T-helper 22 cell (primary cell): ENCODE data around the gene TBL2.
A peak's percentile ranks its signal among the peaks of the same experiment; 100 is the strongest.
"Not testable (repeated sequence)": the region's sequence is repeated elsewhere in the genome, so short reads cannot be mapped to it uniquely, and the experiment has no call there.

Experiments
- DNase-seq: peaks from one replicate; pipeline ENCODE4 v3.0.0-alpha.2; 2020; ENCODE audit warnings: low read depth

TBL2 gene

DNA sequence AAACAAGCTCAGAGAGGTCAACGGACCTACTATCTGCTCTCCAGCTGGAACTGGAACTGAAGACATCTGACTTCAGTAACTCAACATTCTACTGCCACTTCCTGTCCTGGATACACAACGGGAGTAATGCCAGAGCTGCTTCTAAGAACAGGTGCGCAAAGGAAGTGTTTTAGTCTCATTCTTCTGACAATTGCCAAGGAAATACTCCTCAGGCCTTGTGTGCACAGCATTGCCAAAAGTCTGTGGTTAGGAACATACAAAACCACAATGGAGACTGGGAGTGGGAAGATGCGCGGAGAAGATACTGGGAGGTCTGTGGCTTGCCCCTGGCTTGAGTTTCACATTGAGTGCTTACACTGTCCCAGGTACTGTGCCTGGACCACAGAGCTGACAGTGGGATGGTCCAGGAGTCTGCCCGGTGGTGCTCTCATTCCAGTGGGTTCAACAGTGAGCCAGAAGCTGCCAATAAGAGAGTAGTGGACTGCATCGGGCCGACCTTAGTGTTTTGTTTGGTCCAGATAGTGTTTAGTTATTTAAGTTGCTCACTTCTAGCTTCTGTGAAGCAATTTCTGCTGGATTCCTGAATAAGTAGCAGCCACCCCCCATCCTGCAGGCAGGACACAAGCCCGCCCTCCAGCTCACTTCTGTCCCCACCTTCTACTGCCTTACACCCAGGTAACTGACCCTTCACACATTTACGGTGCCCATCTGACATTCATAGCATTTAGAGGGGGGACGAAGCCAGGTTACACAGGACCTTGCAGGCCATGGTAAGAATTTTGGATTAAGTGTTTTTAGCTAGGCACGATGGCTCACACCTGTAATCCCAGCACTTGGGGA is 10.3 kb downstream of the TBL2 start:
- DNase-seq: no peak

DNA sequence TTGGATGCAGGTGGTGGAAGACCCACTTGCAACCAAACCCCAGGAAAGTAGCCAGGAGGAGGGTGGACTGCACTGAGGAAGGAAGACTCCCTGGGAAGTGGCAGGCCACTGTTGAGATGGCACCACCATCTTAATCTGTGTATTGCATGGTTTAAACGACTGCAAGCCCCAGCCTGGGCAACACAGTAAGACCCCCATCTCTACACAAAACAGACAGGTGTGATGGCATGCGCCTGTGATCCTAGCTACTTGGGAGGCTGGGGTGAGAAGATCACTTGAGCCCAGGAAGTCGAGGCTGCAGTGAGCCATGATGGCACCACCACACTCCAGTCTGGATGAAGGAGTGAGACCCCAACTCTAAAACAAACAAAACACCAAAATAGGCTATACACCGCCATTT is 11.2 kb downstream of the TBL2 start:
- no peak for DNase-seq

DNA sequence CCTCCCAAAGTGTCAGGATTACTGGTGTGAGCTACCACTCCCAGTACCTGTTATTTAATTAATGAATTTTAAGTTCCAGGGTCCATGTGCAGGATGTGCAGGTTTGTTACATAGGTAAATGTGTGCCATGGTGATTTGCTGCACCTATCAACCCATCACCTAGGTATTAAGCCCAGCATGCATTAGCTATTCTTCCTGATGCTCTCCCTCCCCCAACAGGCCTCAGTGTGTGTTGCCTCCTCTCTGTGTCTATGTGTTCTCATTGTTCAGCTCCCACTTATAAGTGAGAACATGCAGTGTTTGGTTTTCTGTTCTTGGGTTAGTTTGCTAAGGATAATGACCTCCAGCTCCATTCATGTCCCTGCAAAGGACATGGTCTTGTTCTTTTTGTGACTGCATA is 11.9 kb downstream of the TBL2 start:
- DNase-seq: not testable (repeated sequence)

DNA sequence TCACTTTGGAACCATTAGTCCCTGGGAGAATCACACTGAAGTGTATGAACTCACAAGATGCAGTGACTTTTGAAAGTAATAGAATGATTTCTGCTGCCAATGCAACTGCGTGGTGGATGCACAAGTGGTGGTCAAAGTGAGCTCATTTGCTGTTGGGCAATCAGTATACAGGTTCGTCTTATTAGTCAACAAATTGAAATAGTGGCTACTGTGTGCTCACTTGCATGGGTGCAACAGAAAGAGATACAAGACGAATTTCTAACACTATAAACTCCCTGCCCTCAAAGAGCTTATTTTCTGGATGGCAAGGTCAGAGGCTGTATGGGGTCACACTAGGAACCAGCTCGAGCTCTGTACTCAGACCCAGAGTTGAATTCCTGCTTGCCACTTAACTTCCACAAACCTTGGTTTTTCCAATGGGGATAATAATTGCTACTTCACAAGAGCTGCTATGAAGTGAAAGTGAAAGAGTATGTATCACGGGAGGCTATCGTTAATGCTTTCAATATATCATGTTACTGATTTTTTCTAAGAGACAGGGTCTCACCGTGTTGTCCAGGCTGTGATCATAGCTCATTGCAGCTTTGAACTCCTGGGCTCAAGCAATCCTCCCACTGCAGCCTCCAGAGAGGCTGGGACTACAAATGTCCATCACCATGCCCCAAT is 12.6 kb downstream of the TBL2 start:
- no peak for DNase-seq

DNA sequence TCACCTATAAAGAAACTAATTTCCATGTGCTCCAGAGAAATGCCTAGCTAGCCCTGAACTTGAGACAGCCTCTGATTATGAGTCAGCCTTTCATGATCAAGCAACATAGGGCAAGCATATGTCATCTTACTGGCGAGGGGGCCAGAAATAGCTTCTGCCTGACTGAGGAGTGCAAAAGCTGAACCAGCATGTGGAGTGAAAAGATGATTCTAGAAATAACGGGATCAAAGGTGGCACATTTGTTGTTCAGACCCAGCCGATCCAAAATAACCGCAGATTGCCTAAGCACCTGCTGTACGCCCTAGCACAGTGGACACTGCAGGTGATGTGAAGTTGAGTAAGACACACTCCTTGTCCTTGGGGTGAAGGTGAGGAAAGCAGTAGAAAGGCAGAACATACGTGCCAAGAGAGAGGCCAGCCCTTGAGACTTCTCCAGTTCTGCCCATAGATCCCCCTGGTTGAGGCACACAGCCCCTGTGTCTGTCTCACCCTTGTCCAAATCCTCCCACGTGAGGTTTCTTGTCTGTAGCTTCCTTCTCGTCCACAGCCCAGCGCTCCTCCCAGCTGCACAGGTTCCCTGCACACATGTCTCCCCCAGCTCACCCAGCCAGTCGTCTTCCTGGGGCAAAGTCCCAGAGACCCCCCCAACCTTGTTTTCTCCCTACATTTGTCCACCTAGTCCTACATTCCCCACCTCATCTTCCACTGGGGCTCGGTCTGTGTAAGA is 18.1 kb downstream of the TBL2 start:
- DNase-seq: no peak

DNA sequence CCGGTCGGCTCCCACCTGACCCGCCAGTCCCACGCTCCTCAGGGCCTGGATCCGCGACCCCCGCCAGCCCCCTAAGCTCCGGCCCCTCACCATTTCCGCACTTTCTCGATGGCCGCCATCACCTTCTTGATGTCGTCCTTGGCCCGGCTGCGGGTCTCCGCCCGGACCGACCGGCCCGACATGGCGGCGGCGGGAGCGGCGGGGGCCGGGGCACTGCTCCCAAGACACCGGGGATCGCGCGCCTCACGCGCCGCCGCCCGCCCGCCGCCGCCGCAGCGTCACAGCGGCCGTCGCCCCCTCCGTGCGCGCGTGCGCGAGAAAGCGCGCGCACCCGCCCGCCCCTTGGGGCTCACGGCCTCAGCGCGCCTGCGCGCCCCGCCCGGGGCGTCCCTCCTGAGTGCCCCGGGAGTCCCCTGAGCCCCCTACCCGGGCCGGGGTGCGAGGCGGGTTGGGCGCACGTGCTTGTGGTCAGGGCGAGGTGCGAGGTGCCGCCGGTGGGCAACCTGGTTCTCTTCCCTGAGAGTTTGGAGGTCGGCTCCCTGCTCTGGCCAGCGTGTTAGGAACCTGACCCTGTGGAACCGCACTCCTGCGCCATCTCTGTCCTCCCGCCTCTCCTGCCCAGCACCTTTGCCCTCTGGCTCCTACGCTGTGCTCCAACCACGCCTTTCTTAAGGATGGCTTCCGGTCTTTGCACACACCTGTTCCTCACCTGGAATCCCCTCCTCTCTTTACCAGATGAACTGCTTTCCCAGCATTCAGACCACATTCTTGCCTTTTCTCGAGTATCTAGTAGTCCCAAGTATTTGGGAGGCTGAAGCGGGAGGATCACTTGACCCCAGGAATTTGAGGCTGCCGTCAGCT is 20.8 kb downstream of the TBL2 start, which contains the start of gene BCL7B:
BCL7B (minus strand) TSS at position 294 of the 861 bp plus-strand sequence; CDS start at position 182, 112 bp downstream.
- DNase-seq: peak; percentile 64

DNA sequence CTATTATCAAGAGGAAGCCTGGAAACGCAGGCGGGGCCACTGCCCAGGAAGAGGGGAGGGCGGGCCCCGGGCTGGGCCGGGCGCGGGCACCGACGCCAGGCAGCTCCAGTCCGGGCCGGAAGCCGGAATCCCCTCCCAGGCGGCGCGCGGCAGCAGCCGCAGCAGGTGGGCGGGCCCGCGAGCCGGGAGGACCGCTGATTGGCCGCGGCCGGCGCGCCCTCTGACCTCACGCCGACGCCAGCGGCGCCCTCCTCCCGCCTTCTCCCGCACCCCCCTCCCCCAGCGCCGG is 21.3 kb downstream of the TBL2 start:
- DNase-seq: peak; percentile 88

DNA sequence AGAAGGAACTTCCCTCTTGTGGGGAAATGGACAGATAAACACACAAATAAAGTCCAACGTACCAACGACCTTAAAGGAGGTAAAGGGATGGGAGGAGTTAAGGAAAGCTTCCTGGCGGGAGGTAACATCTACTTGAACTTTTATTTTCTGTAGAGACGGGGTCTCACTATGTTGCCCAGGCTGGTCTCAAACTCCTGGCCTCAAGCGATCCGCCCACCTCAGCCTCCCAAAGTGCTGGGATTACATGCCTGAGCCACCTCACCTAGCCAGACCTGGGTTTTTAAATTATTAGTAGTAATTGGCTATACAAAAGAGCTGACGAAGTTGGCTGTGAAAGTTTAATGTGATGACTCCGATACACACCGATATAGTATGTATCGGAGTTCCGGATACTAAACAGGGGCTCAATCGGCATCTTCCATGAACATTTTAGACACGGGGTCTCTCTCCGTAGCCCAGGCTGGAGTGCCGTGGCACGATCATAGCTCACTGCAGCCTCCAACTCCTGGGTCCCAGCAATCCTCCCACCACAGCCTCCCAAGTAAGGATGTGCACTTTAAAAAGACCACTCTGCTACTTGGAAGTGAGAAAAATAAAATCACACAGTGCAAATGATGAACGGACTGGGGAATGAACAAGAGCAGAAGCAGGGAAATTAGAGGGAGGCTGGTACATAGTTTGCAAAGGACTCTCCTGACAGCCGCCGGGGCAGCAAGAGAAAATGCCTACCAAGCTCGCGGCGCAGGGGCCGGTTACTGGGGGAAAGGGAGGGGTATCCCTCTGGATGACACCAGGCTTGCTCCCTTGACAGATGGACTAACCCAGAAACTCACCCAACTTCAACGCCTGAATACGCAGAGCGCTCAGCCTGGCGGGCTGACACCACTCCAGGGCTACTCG is 21.9 kb downstream of the TBL2 start:
- no peak for DNase-seq

DNA sequence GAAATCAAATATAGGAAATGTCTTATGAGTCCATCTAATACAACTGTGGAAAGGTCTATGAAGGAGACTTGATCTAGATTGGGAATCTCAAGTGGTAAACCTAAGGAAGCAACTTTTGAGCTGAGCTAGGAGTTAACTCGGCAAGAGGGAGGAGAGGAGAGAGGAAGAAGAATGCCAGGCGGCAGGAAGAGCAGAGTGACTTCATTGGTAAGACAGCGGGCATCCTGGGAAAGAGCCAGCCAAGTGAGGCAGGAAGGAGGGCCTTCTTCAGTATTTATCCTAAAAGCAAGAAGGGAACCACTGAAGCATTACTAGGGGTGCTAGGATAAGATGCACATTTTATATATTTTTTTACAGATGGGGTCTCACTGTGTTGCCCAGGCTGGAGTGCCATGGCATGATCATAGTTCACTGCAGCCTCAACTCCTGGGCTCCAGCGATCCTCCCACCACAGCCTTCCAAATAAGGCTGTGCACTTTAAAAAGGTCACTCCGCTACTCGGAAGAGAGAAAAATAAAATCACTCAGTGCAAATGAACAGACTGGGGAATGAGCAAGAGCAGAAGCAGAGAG is 22.9 kb downstream of the TBL2 start:
- DNase-seq: no peak

DNA sequence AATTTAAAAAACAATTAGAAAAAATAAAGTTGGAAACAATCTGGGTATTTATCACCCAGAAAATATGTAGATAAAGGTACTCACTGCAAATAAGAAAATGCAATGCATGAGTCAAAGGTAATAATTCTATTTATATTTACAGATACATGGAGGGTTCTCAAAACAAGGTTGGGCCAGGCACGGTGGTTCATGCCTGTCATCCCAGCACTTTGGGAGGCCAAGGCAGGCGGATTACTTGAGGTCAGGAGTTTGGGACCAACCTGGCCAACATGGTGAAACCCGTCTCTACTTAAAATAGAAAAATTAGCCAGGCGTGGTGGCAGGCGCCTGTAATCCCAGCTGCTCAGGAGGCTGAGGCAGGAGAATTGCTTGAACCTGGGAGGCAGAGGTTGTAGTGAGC is 28.3 kb downstream of the TBL2 start:
- not testable (repeated sequence) for DNase-seq

DNA sequence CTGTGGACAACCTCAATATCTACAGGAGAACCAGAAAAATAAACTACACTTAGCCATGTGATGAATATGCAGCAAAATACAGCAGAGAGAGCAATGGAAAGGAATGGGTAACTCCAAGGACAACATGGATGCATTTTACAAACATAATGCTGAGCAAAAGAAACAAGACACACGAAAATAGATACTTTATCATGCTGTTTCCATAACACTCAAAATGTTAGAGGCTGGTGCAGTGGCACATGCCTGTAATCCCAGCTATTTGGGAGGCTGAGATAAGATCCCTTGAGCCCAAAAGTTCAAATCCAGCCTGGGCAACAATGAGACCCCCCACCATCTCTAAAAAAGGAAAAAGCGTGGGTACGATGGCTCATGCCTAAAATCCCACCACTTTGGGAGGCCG is 29.2 kb downstream of the TBL2 start:
- DNase-seq: no peak

DNA sequence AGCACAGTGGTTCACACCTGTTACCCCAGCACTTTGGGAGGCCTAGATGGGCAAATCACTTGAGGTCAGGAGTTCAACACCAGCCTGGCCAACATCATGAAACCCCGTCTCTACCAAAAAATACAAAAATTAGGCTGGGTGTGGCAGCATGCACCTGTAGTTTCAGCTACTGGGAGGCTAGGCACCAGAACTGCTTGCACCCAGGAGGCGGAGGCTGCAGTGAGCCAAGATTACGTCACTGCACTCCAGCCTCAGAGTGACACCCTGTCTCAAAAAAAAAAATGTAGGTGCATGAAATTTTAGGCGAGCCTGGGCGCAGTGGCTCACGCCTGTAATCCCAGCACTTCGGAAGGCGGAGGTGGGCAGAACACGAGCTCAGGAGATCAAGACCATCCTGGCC is 30.5 kb downstream of the TBL2 start:
- no peak for DNase-seq

DNA sequence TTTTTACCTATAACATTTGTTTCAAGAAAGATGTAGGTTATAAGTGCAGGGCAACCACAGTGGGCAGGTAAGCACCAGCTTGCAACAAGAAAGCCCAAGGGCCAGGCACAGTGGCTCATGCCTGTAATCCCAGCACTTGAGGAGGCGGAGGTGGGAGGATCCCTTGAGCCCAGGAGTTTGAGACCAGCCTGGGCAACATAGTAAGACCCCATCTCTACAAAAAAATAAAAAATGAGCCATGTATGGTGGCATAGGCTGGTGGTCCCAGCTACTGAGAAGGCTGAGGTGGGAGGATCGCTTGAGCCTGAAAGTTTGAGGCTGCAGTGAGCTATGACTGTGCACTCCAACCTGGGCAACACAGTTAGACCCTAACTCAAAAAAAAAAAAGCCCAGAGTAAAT is 33.7 kb downstream of the TBL2 start:
- no peak for DNase-seq

DNA sequence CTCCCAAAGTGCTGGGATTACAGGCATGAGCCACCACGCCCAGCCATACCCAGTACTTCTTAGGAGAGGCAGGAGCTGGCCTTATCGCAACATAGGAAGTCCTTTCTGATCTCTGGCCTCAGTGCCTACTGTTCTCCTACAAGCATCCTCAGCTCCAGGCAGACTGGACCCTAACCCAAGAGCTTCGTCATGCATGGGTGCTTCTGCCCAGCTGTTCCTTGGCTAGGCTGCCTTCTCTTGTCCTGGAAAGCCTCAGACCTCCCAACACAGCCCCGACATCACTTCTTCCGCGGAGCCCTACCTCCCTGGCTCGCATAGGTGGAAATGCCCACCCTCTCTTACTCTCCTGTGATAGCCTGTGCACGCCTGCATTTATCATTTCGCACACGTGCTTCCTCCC is 36.7 kb downstream of the TBL2 start:
- DNase-seq: no peak

DNA sequence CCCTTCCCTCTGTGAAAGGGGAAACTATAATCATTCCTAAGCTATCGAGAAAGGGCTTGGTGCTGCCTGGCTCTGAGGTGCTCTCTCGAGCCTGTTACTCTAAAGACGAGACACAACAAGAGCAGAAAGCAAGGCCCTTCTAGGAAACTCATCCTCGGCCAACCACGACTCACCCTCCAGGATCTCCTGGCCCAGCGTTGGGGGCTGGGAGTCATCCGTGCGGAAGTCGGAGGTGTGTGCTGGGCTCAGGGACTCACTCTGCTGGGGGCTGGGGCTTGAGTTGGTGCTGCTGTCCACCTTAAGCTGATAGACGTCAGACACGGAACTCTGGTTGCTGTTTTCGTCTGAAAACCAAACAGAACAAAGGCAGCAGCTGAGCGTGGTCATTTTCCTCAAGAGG is 38.7 kb downstream of the TBL2 start:
- no peak for DNase-seq

DNA sequence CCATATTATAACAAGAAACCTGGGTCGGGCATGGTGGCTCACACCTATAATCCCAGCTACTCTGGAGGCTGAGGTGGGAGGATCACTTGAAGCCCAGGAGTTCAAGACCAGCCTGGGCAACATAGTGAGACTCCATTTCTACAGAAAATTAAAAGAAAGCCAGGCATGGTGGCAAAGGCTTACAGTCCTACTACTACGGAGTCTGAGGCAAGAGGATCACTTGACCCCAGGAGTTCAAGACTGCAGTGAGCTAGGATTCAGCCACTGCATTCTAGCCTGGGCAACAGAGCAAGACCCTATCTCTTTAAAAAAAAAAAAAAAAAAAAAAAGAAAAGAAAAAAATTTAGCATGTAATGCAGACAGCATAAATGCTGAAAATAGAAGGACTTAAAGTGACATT is 39.9 kb downstream of the TBL2 start:
- DNase-seq: not testable (repeated sequence)

DNA sequence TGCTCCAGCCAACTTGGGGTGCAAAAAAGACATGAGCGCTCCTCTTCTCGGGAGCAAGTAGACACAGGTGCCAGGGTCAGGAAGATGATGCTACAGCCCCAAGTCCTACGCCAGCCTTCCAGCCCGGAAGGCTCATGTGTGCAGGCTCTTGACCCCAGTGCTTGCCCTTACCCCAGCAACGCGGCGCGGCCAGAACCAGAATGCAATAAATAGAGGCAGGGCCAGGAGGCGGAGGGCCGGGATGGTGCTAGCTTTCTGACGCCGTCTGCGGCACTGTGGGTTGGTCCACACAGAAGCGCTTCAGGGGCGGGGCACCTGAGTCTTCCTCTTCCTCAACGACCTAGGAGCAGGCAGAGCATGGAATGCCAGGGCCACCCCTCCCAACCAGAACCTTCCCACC is 41.3 kb downstream of the TBL2 start:
- no peak for DNase-seq

DNA sequence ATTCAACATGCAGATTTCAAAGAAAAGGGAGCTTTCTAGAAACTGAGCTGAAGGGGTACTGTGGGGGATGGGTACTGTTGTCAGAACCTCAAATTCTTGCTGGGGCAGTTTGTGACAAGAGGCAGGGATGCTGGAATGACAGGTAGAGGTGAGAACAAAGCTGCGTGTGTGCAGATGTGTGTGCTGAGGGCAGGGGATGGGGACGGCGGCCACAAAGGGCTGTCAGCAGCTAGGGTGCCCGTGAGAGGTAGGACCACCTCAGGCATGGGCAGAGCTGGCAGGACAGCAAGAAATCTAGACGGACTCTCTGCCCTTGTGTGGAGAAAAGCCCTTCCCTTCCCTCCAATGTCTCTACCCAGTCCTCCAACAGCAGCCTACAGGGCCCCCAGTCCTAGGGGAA is 41.9 kb downstream of the TBL2 start:
- DNase-seq: no peak

DNA sequence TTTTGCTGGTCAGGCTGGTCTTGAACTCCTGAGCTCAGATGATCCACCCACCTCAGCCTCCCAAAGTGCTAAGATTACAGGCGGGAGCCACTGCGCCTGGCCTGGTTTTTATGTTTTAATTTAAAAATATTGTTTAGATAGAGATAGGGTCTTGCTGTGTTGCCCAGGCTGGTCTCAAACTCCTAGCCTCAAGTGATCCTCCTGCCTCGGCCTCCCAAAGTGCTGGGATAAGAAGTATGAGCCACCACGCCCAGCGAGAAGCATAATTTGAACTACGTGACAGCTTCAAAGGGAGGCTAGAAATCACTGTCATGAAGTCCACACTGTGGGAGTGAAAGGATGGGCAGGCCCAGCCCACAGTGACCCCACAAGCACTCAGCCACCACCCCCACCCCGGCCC is 42.5 kb downstream of the TBL2 start:
- not testable (repeated sequence) for DNase-seq

DNA sequence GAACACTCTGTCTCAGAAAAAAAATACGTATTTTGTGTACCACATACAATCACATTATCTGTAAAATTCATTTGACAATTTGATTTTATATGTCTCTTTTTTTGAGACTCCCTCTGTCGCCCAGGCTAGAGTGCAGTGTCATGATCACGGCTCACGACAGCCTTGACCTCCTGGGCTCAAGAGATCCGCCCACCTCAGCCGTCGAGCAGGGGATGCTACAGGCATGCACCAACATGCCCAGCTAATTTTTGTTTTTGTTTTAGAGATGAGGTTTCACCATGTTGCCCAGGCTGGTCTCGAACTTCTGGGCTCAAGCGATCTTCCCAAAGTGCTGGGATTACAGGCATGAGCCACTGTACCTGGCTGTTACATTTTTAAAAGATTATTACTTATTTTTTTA is 44.6 kb downstream of the TBL2 start:
- no peak for DNase-seq

DNA sequence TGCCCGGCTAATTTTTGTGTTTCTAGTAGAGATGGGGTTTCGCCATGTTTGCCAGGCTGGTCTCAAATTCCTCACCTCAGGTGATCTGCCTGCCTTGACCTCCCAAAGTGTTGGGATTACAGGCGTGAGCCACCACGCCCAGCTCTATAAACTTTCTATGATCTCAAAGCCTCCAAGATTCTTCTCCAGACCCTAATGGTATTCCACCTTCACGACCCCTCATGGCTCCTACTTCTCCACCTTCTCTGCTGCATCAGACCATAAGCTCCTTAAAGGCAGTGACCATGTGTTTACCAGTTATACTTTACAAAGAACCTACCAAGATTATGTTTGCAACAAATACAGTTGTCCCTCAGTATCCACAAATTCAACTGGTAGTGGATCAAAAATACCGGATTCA is 46.2 kb downstream of the TBL2 start:
- DNase-seq: no peak
